Hepatocyte (in vitro differentiated cells): Measurements from ENCODE around the gene TEX44. TPM values are rescaled to one million over a fixed set of nuclear protein-coding genes. Genes with fewer than 3 reads are reported as not detected.

Source experiments
- DNase-seq: peaks from one replicate; pipeline ENCODE4 v3.0.0-alpha.2; 2016; ENCODE audit warnings: low spot score
- H2AFZ ChIP-seq: fragments of 200-600 bp; sonication (generic); 2 replicates; pipeline ENCODE4 v1.6.0; 2016; ENCODE audit warnings: antibody characterized with exemption, mild to moderate bottlenecking
- H3K27ac ChIP-seq: fragments of 200-600 bp; sonication (generic); 2 replicates; pipeline ENCODE4 v1.5.1; 2016; ENCODE audit warnings: mild to moderate bottlenecking
- H3K27me3 ChIP-seq: fragments of 200-600 bp; sonication (generic); 2 replicates; pipeline ENCODE4 v1.6.1; 2016
- H3K36me3 ChIP-seq: fragments of 200-600 bp; sonication (generic); replicated peaks from 2 replicates; pipeline ENCODE4 v1.5.1; 2016; ENCODE audit warnings: low read depth; ENCODE audit not compliant: insufficient read depth
- H3K4me1 ChIP-seq: fragments of 200-600 bp; sonication (generic); 2 replicates; pipeline ENCODE4 v1.5.1; 2016; ENCODE audit warnings: mild to moderate bottlenecking, moderate library complexity; ENCODE audit not compliant: insufficient read depth
- H3K4me2 ChIP-seq: fragments of 200-600 bp; sonication (generic); 2 replicates; pipeline ENCODE4 v1.6.0; 2016
- H3K4me3 ChIP-seq: fragments of 200-600 bp; sonication (generic); 2 replicates; pipeline ENCODE4 v1.5.1; 2016; ENCODE audit warnings: mild to moderate bottlenecking
- H3K79me2 ChIP-seq: fragments of 200-600 bp; sonication (generic); 2 replicates; pipeline ENCODE4 v1.6.0; 2017; ENCODE audit warnings: mild to moderate bottlenecking
- H3K9me2 ChIP-seq: fragments of 200-600 bp; sonication (generic); replicated peaks from 2 replicates; pipeline ENCODE4 v1.6.0; 2017; ENCODE audit warnings: mild to moderate bottlenecking; ENCODE audit not compliant: insufficient read depth
- H3K9me3 ChIP-seq: fragments of 200-600 bp; sonication (generic); 2 replicates; pipeline ENCODE4 v1.5.1; 2016; ENCODE audit warnings: low read depth, mild to moderate bottlenecking
- H4K20me1 ChIP-seq: fragments of 200-600 bp; sonication (generic); 2 replicates; pipeline ENCODE4 v1.6.0; 2016; ENCODE audit warnings: mild to moderate bottlenecking; ENCODE audit not compliant: insufficient read depth, poor library complexity, severe bottlenecking
- CTCF ChIP-seq: fragments of 200-600 bp; sonication (generic); IDR thresholded peaks from 2 replicates; pipeline ENCODE4 v1.5.1; 2016; ENCODE audit warnings: antibody characterized with exemption, mild to moderate bottlenecking; ENCODE audit not compliant: poor library complexity
- EZH2 ChIP-seq: fragments of 200-600 bp; sonication (generic); IDR thresholded peaks from 2 replicates; pipeline ENCODE4 v1.6.1; 2016; ENCODE audit warnings: antibody characterized with exemption, mild to moderate bottlenecking, borderline replicate concordance
- EZH2phosphoT487 ChIP-seq: fragments of 200-600 bp; sonication (generic); IDR thresholded peaks from one replicate; pipeline ENCODE4 v1.6.1; 2018; ENCODE audit warnings: antibody characterized with exemption, mild to moderate bottlenecking, low read depth, moderate library complexity; ENCODE audit not compliant: unreplicated experiment, severe bottlenecking
- WGBS: methylation state at CpG from one replicate; pipeline ENCODE4 v1.1.6; 2016; ENCODE audit warnings: low lambda C conversion rate; ENCODE audit errors: missing lambda C conversion rate; 5-methylcytosine and 5-hydroxymethylcytosine counted together
- polyA plus RNA-seq: library from polyadenylated mRNA; unstranded; fragments of >200 nt; fragmentation: Nextera tagmentation; extraction: Ambion mirVana; gene quantifications from 2 replicates; pipeline ENCODE4 v1.2.1, GENCODE V29; 2016
- total RNA-seq: library from RNA; depleted of rRNA; stranded (reverse); fragments of >200 nt; gene quantifications from 2 replicates; pipeline ENCODE4 v1.2.3, GENCODE V29; 2014

TEX44 gene
- total and polyA plus RNA-seq, 2 experiments from 2014 or later: not detected

DNA sequence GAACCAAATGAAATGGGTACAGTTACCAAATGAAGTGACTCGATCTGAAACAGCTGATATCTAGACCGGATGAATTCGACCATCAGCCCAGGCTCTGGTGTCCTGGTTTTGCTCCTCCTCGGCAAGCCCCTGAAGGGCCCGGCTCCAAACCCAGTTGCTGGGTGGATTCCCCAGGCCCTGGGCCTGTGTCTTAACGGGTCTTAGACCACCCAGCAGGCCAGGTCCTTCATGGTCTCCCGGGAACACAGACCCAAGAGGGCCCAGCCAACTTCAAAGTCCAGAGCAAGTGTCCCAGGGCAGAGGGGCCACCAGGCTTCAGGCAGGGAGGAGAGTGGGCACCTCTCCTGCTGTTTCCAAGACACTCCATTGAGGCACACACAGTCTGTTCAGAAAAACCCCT is 35.7 kb upstream of the TEX44 start:
- Histone ChIP-seq H3K9me2 (no peaks in the 10 kb centered on the region), H2AFZ (no peak overlapping the region), H3K27ac (no peak overlapping the region), H3K4me2 (no peak overlapping the region), H3K36me3 (no peaks in the 10 kb centered on the region), H3K4me1 (no peaks in the 10 kb centered on the region), H3K79me2 (no peaks in the 10 kb centered on the region), H3K4me3 (no peak overlapping the region), H4K20me1 (no peaks in the 10 kb centered on the region), H3K27me3 (no peaks in the 10 kb centered on the region), H3K9me3 (peaks cover 9% of the 10 kb centered on the region)
- DNase-seq: no peak
- no peak for TF ChIP-seq EZH2phosphoT487
- TF ChIP-seq EZH2: no peak
- no peak for TF ChIP-seq CTCF
- WGBS: 87% methylated on average over 7 of the region's 7 CpGs

DNA sequence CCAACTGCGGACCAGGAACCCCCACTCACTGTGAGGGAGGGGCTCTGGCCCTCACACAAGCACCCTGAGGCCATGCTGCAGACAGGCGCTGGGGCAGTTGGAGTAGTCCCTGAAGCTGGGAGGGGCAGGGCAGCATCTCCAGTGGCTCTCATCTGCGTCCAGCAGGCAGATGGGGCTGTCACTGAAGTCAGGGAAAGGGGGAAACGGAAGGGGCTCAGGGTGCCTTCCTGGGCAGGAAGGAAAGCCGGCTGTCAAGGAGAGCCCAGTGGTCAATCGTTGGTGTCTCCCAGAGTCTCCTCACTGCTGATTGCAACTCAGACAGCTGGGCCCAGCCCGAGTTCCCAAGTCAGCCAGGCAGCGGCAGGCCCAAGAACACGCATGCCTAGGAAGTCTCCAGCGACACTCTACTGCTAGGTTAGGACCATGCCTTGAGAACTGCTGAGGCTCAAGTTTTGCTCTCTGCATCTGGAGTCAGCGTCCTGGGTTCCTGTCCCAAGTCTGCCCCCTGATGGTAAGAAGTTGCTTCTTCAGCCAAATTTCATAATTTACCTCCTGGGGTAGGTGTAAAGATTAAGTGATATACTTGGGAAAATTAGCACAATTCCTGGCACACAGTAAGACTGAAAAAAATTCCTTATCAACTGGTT is 35.0 kb upstream of the TEX44 start:
- Histone ChIP-seq H3K4me1 (no peaks in the 10 kb centered on the region), H3K9me2 (no peaks in the 10 kb centered on the region), H3K4me3 (no peak overlapping the region), H3K4me2 (no peak overlapping the region), H4K20me1 (no peaks in the 10 kb centered on the region), H2AFZ (no peak overlapping the region), H3K79me2 (no peaks in the 10 kb centered on the region), H3K27ac (no peak overlapping the region), H3K36me3 (no peaks in the 10 kb centered on the region), H3K9me3 (peaks cover 8% of the 10 kb centered on the region), H3K27me3 (no peaks in the 10 kb centered on the region)
- TF ChIP-seq EZH2 (no peak), CTCF (peak; percentile 69)
- peak; percentile 88 for DNase-seq
- 49% methylated on average over 11 of the region's 11 CpGs for WGBS

GRCh38 chr2:231563378-231563961 is 29.2 kb upstream of the TEX44 start:
- no peaks in the 10 kb centered on the region for H3K9me3 ChIP-seq
- no peaks in the 10 kb centered on the region for H4K20me1 ChIP-seq
- no peak overlapping the region for H2AFZ ChIP-seq
- no peaks in the 10 kb centered on the region for H3K9me2 ChIP-seq
- no peak overlapping the region for H3K27ac ChIP-seq
- peak; percentile 80 for DNase-seq
- no peak overlapping the region for H3K4me2 ChIP-seq
- 7% methylated on average over 1 of the region's 3 CpGs for WGBS
- no peaks in the 10 kb centered on the region for H3K79me2 ChIP-seq
- H3K4me1 ChIP-seq: no peaks in the 10 kb centered on the region
- TF ChIP-seq EZH2 (no peak), CTCF (peak; percentile 76)
- H3K4me3 ChIP-seq: no peak overlapping the region
- H3K36me3 ChIP-seq: no peaks in the 10 kb centered on the region
- no peaks in the 10 kb centered on the region for H3K27me3 ChIP-seq
